HG02623 (cell line): ENCODE data around the gene PAFAH2.

Experiments
- ATAC-seq: cut with Tn5 transposase; IDR thresholded peaks from one replicate; pipeline ENCODE4 v1.9.1; 2021; ENCODE audit warnings: moderate library complexity; ENCODE audit not compliant: unreplicated experiment

Gene PAFAH2

GRCh38 chr1:26015358-26015757 lies 17.5 kb upstream of the PAFAH2 start:
- ATAC-seq = no peak

GRCh38 chr1:26014179-26014578 lies 16.3 kb upstream of the PAFAH2 start:
- ATAC-seq = no peak

GRCh38 chr1:26012864-26013263 lies 15.0 kb upstream of the PAFAH2 start:
- ATAC-seq = no peak

- ATAC-seq = no peak
These were observed 13.0 kb upstream of the PAFAH2 start for GRCh38 chr1:26010825-26011224.

- no peak for ATAC-seq
These were observed 12.1 kb upstream of the PAFAH2 start for GRCh38 chr1:26009796-26010447.

- no peak for ATAC-seq
These were observed 8.8 kb upstream of the PAFAH2 start for GRCh38 chr1:26006710-26007109.

- no peak for ATAC-seq
These were observed 7.7 kb upstream of the PAFAH2 start for GRCh38 chr1:26005434-26006105.

- ATAC-seq = no peak
These were observed 5.9 kb upstream of the PAFAH2 start for GRCh38 chr1:26003756-26004155.

- ATAC-seq = no peak
These were observed 5.4 kb upstream of the PAFAH2 start for GRCh38 chr1:26003262-26003661.

GRCh38 chr1:25999041-25999800 lies 1.4 kb upstream of the PAFAH2 start:
- no peak for ATAC-seq

GRCh38 chr1:25996966-25997827 lies 666 bp downstream of the PAFAH2 start:
- ATAC-seq = no peak

- ATAC-seq = no peak
These were observed 3.3 kb downstream of the PAFAH2 start for GRCh38 chr1:25994402-25995150.

- ATAC-seq = no peak
These were observed 4.5 kb downstream of the PAFAH2 start for GRCh38 chr1:25993197-25993951.

GRCh38 chr1:25992689-25993171 lies 5.1 kb downstream of the PAFAH2 start:
- ATAC-seq = no peak

- no peak for ATAC-seq
These were observed 5.8 kb downstream of the PAFAH2 start for GRCh38 chr1:25991937-25992688.

- ATAC-seq = no peak
These were observed 7.0 kb downstream of the PAFAH2 start for GRCh38 chr1:25990702-25991395.

GRCh38 chr1:25990251-25990650 lies 7.6 kb downstream of the PAFAH2 start:
- ATAC-seq = no peak
